IMR-90 (cell line): ENCODE measurements around the gene AXIN1. TPM values are rescaled to one million over a fixed set of nuclear protein-coding genes. Genes with fewer than 3 reads are reported as not detected.

Experiments used
- ATAC-seq: fragments of 200-7000 bp; cut with Tn5 transposase; 2 replicates; pipeline ENCODE4 v1.9.1; 2020; ENCODE audit warnings: low read depth, mild to moderate bottlenecking, moderate library complexity
- BruUV-seq: library from RNA; stranded (reverse); fragments of 400-500 nt; replicated peaks from 2 replicates; lab custom pipeline; 2021; lab: Mats Ljungman, UMichigan
- CTCF ChIA-PET: fragments of 300-600 bp; formaldehyde crosslinking; extraction: SDS; loops from one replicate; lab custom pipeline; 2021; ENCODE audit warnings: antibody characterized with exemption; lab: Yijun Ruan, JAX
- POLR2A ChIA-PET: fragments of 300-600 bp; sonication (Branson Sonifier 250); formaldehyde crosslinking; loops from one replicate; lab custom pipeline; 2022; ENCODE audit warnings: antibody characterized with exemption; ENCODE audit not compliant: unreplicated experiment; lab: Charles Lee
- DNase-seq: peaks from one replicate; pipeline ENCODE4 v3.0.0; 2013
- H2AFZ ChIP-seq: replicated peaks from 2 replicates; pipeline ENCODE3; 2013; ENCODE audit warnings: low read length, mild to moderate bottlenecking; ENCODE audit not compliant: poor library complexity
- H2AK5ac ChIP-seq: 2 replicates; pipeline ENCODE4 v1.6.1; 2013; ENCODE audit warnings: low read depth, low read length, inconsistent platforms
- H2AK9ac ChIP-seq: replicated peaks from 2 replicates; pipeline ENCODE3; 2013; ENCODE audit warnings: mild to moderate bottlenecking, low read depth, low read length, moderate library complexity; ENCODE audit not compliant: poor library complexity
- H2BK120ac ChIP-seq: 2 replicates; pipeline ENCODE4 v1.6.1; 2013; ENCODE audit warnings: low read depth, low read length, inconsistent platforms
- H2BK15ac ChIP-seq: 3 replicates; pipeline ENCODE4 v1.6.1; 2013; ENCODE audit warnings: low read depth, low read length, inconsistent platforms
- H2BK20ac ChIP-seq: 2 replicates; pipeline ENCODE4 v1.6.1; 2013; ENCODE audit warnings: low read depth, mild to moderate bottlenecking, inconsistent platforms, low read length, moderate library complexity
- H2BK5ac ChIP-seq: 2 replicates; pipeline ENCODE4 v1.6.1; 2013; ENCODE audit warnings: mild to moderate bottlenecking, low read depth, low read length, inconsistent platforms; ENCODE audit not compliant: poor library complexity, severe bottlenecking
- H3K14ac ChIP-seq: replicated peaks from 2 replicates; pipeline ENCODE4 v1.6.1; 2013; ENCODE audit warnings: low read depth, low read length, inconsistent platforms
- H3K18ac ChIP-seq: 2 replicates; pipeline ENCODE4 v1.6.1; 2013; ENCODE audit warnings: low read depth, low read length, control low read depth
- H3K23ac ChIP-seq: 2 replicates; pipeline ENCODE4 v1.6.1; 2013; ENCODE audit warnings: low read depth, low read length, inconsistent platforms
- H3K27ac ChIP-seq: 2 replicates; pipeline ENCODE4 v1.5.1; 2013; ENCODE audit warnings: mild to moderate bottlenecking, control low read depth, low read length; ENCODE audit not compliant: insufficient read depth
- H3K27me3 ChIP-seq: 2 replicates; pipeline ENCODE4 v1.6.1; 2013; ENCODE audit warnings: low read length; ENCODE audit not compliant: control insufficient read depth, insufficient read depth
- H3K36me3 ChIP-seq: 2 replicates; pipeline ENCODE4 v1.6.1; 2013; ENCODE audit warnings: low read length, mixed read lengths; ENCODE audit not compliant: control insufficient read depth, insufficient read depth
- H3K4ac ChIP-seq: 2 replicates; pipeline ENCODE4 v1.6.1; 2013; ENCODE audit warnings: low read depth, low read length, inconsistent platforms
- H3K4me1 ChIP-seq: 2 replicates; pipeline ENCODE4 v1.6.1; 2013; ENCODE audit warnings: low read length, mixed read lengths; ENCODE audit not compliant: control insufficient read depth, insufficient read depth
- H3K4me2 ChIP-seq: 2 replicates; pipeline ENCODE4 v1.6.1; 2013; ENCODE audit warnings: low read depth, mild to moderate bottlenecking, control low read depth, low read length, moderate library complexity
- H3K4me3 ChIP-seq: 2 replicates; pipeline ENCODE4 v1.5.1; 2013; ENCODE audit warnings: low read depth, mild to moderate bottlenecking, control low read depth, low read length, moderate library complexity; ENCODE audit not compliant: insufficient read depth
- H3K56ac ChIP-seq: 2 replicates; pipeline ENCODE4 v1.6.1; 2013; ENCODE audit warnings: low read length, inconsistent platforms; ENCODE audit not compliant: insufficient read depth; ENCODE audit errors: extremely low read depth
- H3K79me1 ChIP-seq, 2 experiments: 2 replicates each; pipeline ENCODE4 v1.6.1; 2013; ENCODE audit warnings: low read length in 2 of 2, inconsistent platforms in 1 of 2, low read depth in 1 of 2
- H3K9ac ChIP-seq: 2 replicates; pipeline ENCODE4 v1.6.1; 2013; ENCODE audit warnings: low read depth, low read length, control low read depth
- H3K9me1 ChIP-seq: 2 replicates; pipeline ENCODE4 v1.6.1; 2013; ENCODE audit warnings: low read length, inconsistent platforms; ENCODE audit not compliant: insufficient read depth
- H3K9me3 ChIP-seq: 2 replicates; pipeline ENCODE4 v1.6.1; 2013; ENCODE audit warnings: low read length; ENCODE audit not compliant: control insufficient read depth, insufficient read depth
- H4K20me1 ChIP-seq: 2 replicates; pipeline ENCODE4 v1.6.1; 2013; ENCODE audit warnings: low read length, inconsistent platforms; ENCODE audit not compliant: insufficient read depth
- H4K5ac ChIP-seq: 2 replicates; pipeline ENCODE4 v1.6.1; 2013; ENCODE audit warnings: mild to moderate bottlenecking, low read depth, low read length, control low read depth
- H4K8ac ChIP-seq, 2 experiments: 2 replicates each; pipeline ENCODE4 v1.6.1; 2013; ENCODE audit warnings: low read depth in 2 of 2, low read length in 2 of 2, control low read depth in 1 of 2, inconsistent platforms in 1 of 2
- H4K91ac ChIP-seq: 2 replicates; pipeline ENCODE4 v1.6.1; 2013; ENCODE audit warnings: low read depth, low read length, inconsistent platforms; ENCODE audit not compliant: insufficient read depth
- BHLHE40 ChIP-seq: fragments of 150-350 bp; IDR thresholded peaks from 2 replicates; pipeline ENCODE4 v1.6.1; 2016; ENCODE audit warnings: mild to moderate bottlenecking, low read depth, low read length
- CEBPB ChIP-seq: IDR thresholded peaks from 2 replicates; pipeline ENCODE4 v1.6.1; 2012; ENCODE audit warnings: low read depth, low read length, improper control_type of control experiment
- CHD1 ChIP-seq: IDR thresholded peaks from 2 replicates; pipeline ENCODE4 v1.6.1; 2012; ENCODE audit warnings: low read depth, low read length, improper control_type of control experiment
- ELK1 ChIP-seq: fragments of 150-350 bp; IDR thresholded peaks from 2 replicates; pipeline ENCODE4 v1.6.1; 2016; ENCODE audit warnings: low read depth, mild to moderate bottlenecking, low read length, moderate library complexity, borderline replicate concordance
- FOS ChIP-seq: fragments of 150-350 bp; IDR thresholded peaks from 2 replicates; pipeline ENCODE4 v1.6.1; 2016; ENCODE audit warnings: low read depth, low read length
- MAZ ChIP-seq: IDR thresholded peaks from 2 replicates; pipeline ENCODE4 v1.6.1; 2012; ENCODE audit warnings: low read depth, mild to moderate bottlenecking, low read length, improper control_type of control experiment, moderate library complexity, borderline replicate concordance
- MXI1 ChIP-seq: IDR thresholded peaks from 2 replicates; pipeline ENCODE4 v1.6.1; 2012; ENCODE audit warnings: low read depth, mild to moderate bottlenecking, low read length, moderate library complexity, borderline replicate concordance
- NFE2L2 ChIP-seq: fragments of 150-350 bp; IDR thresholded peaks from 2 replicates; pipeline ENCODE4 v1.6.1; 2016; ENCODE audit warnings: low read depth, mild to moderate bottlenecking, low read length
- POLR2A ChIP-seq: IDR thresholded peaks from 2 replicates; pipeline ENCODE4 v1.6.1; 2012; ENCODE audit warnings: mild to moderate bottlenecking, low read depth, low read length
- RAD21 ChIP-seq: IDR thresholded peaks from 2 replicates; pipeline ENCODE4 v1.6.1; 2012; ENCODE audit warnings: low read length, improper control_type of control experiment
- RCOR1 ChIP-seq: IDR thresholded peaks from 2 replicates; pipeline ENCODE4 v1.6.1; 2012; ENCODE audit warnings: mild to moderate bottlenecking, low read length, improper control_type of control experiment; ENCODE audit not compliant: insufficient replicate concordance
- RFX5 ChIP-seq: IDR thresholded peaks from 2 replicates; pipeline ENCODE4 v1.8.0; 2012; ENCODE audit warnings: low read depth, mild to moderate bottlenecking, low read length, moderate library complexity
- SMC3 ChIP-seq: fragments of 150-350 bp; IDR thresholded peaks from 2 replicates; pipeline ENCODE4 v1.6.1; 2016; ENCODE audit warnings: low read depth, mild to moderate bottlenecking, antibody characterized with exemption, low read length, moderate library complexity
- USF2 ChIP-seq: fragments of 150-350 bp; IDR thresholded peaks from 2 replicates; pipeline ENCODE4 v1.6.1; 2017; ENCODE audit warnings: mild to moderate bottlenecking, antibody characterized with exemption, low read length, low read depth
- WGBS, 2 experiments: methylation state at CpG; one replicate each; pipeline versions ENCODE4 v1.1.5 to v1.1.7; 2013; ENCODE audit warnings: missing lambda C conversion rate in 2 of 2; ENCODE audit not compliant: insufficient read length in 1 of 2; ENCODE audit errors: extremely low coverage in 2 of 2; 5-methylcytosine and 5-hydroxymethylcytosine counted together
- dilution Hi-C: fragments of 300-500 bp; cut with HindIII; formaldehyde crosslinking; loops from one replicate; pipeline ENCODE4 v1.14.3; 2018; ENCODE audit warnings: low sequenced_read_pairs; ENCODE audit not compliant: unreplicated experiment
- in situ Hi-C: fragments of 300-500 bp; cut with MboI; formaldehyde crosslinking; loops from 3 replicates; pipeline ENCODE4 v1.14.3; 2019; ENCODE audit warnings: low sequenced_read_pairs, inconsistent platforms, mixed read lengths
- intact Hi-C: fragments of 100-400 bp; cut with micrococcal nuclease; formaldehyde crosslinking; loops from 2 replicates; pipeline ENCODE4 v1.10.0; 2022
- polyA plus RNA-seq, 3 experiments: library from polyadenylated mRNA; depleted of rRNA; stranded (reverse); fragments of >200 nt; gene quantifications; 2 replicates each; pipeline ENCODE4 v1.2.3, GENCODE V29; 2012; ENCODE audit warnings: low replicate concordance in 1 of 3
- total RNA-seq: library from RNA; depleted of rRNA; stranded (reverse); fragments of >200 nt; gene quantifications from 2 replicates; pipeline ENCODE4 v1.2.3, GENCODE V29; 2012
- TF ChIP-seq, protein P1 (sequence below): conservative IDR thresholded peaks from 2 replicates; pipeline ENCODE4 v1.5.1; 2012; ENCODE audit warnings: mild to moderate bottlenecking, low read depth, low read length, improper control_type of control experiment

The AXIN1 gene
- total and polyA plus RNA-seq, 2 of the 4 experiments (the other 2 are of a cell fraction) = 10.9 to 14.2 TPM

GRCh38 chr16:263944-264343 lies 88.6 kb downstream of the AXIN1 start:
- H2BK120ac ChIP-seq = no peak overlapping the region
- no peaks in the 10 kb centered on the region for H3K9me3 ChIP-seq
- no peak overlapping the region for H4K91ac ChIP-seq
- no peak overlapping the region for H3K9ac ChIP-seq
- no peaks in the 10 kb centered on the region for H3K4me1 ChIP-seq
- dilution Hi-C loops (no loop called here), in situ Hi-C loops (no loop called here), intact Hi-C loops (no loop called here)
- no peak overlapping the region for H3K4ac ChIP-seq
- ChIA-PET CTCF (no interaction called here), POLR2A (no interaction called here)
- H4K8ac ChIP-seq = no peak overlapping the region
- ATAC-seq = no peak
- no peak overlapping the region for H3K23ac ChIP-seq
- no peak overlapping the region for H3K4me2 ChIP-seq
- peak overlapping the region; percentile 29 for H2AFZ ChIP-seq
- H3K79me1 ChIP-seq = no peaks in the 10 kb centered on the region
- H2BK15ac ChIP-seq = no peak overlapping the region
- H2BK5ac ChIP-seq = no peak overlapping the region
- 92% methylated on average over 16 of the region's 17 CpGs; no CpG with 5 or more reads in 1 of the 2 experiments for WGBS, 2 experiments
- H3K56ac ChIP-seq = no peak overlapping the region
- H3K27ac ChIP-seq = no peak overlapping the region
- H4K20me1 ChIP-seq = no peaks in the 10 kb centered on the region
- no peak overlapping the region for H2AK9ac ChIP-seq
- no peaks in the 10 kb centered on the region for H3K27me3 ChIP-seq
- no peak overlapping the region for H3K18ac ChIP-seq
- H3K4me3 ChIP-seq = no peak overlapping the region
- peaks cover 3% of the 10 kb centered on the region for H3K9me1 ChIP-seq
- no TSS peak for BruUV-seq
- no peak overlapping the region for H3K14ac ChIP-seq
- DNase-seq = no peak
- H2BK20ac ChIP-seq = no peak overlapping the region
- peaks cover 38% of the 10 kb centered on the region for H3K36me3 ChIP-seq
- TF ChIP-seq FOS = no peak
- TF ChIP-seq SMC3 = no peak
- TF ChIP-seq ELK1 = no peak
- no peak for TF ChIP-seq NFE2L2
- TF ChIP-seq, protein P1, sequence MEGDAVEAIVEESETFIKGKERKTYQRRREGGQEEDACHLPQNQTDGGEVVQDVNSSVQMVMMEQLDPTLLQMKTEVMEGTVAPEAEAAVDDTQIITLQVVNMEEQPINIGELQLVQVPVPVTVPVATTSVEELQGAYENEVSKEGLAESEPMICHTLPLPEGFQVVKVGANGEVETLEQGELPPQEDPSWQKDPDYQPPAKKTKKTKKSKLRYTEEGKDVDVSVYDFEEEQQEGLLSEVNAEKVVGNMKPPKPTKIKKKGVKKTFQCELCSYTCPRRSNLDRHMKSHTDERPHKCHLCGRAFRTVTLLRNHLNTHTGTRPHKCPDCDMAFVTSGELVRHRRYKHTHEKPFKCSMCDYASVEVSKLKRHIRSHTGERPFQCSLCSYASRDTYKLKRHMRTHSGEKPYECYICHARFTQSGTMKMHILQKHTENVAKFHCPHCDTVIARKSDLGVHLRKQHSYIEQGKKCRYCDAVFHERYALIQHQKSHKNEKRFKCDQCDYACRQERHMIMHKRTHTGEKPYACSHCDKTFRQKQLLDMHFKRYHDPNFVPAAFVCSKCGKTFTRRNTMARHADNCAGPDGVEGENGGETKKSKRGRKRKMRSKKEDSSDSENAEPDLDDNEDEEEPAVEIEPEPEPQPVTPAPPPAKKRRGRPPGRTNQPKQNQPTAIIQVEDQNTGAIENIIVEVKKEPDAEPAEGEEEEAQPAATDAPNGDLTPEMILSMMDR = no peak
- no peak for TF ChIP-seq BHLHE40
- TF ChIP-seq POLR2A = no peak
- TF ChIP-seq CEBPB = no peak
- no peak for TF ChIP-seq CHD1
- no peak for TF ChIP-seq RAD21
- TF ChIP-seq RCOR1 = no peak
- TF ChIP-seq USF2 = no peak
- TF ChIP-seq RFX5 = no peak
- TF ChIP-seq MXI1 = no peak
- no peak for TF ChIP-seq MAZ
- H2AK5ac ChIP-seq = no peak overlapping the region
- H4K5ac ChIP-seq = no peak overlapping the region
